Chondrocyte (in vitro differentiated cells): Measurements from ENCODE around the gene GPR157. TPM values are rescaled to one million over a fixed set of nuclear protein-coding genes. Genes with fewer than 3 reads are reported as not detected.

Source experiments
- DNase-seq: peaks from one replicate; pipeline ENCODE4 v3.0.0; 2021; ENCODE audit warnings: mixed read lengths, low spot score
- H3K27ac Mint-ChIP-seq: one replicate; pipeline ENCODE4 v1.8.0; 2021; ENCODE audit warnings: mild to moderate bottlenecking, moderate library complexity, mixed read lengths; ENCODE audit not compliant: unreplicated experiment
- H3K27me3 Mint-ChIP-seq: 2 replicates; pipeline ENCODE4 v1.8.0; 2021; ENCODE audit warnings: low read depth, mixed read lengths
- H3K36me3 Mint-ChIP-seq: 2 replicates; pipeline ENCODE4 v1.8.0; 2021; ENCODE audit warnings: low read depth, mixed read lengths
- H3K4me1 Mint-ChIP-seq: 2 replicates; pipeline ENCODE4 v1.8.0; 2021; ENCODE audit warnings: low read depth, mild to moderate bottlenecking, mixed read lengths
- H3K4me3 Mint-ChIP-seq: one replicate; pipeline ENCODE4 v1.8.0; 2021; ENCODE audit warnings: mild to moderate bottlenecking, moderate library complexity, mixed read lengths; ENCODE audit not compliant: unreplicated experiment
- H3K9me3 Mint-ChIP-seq: 2 replicates; pipeline ENCODE4 v1.8.0; 2021; ENCODE audit warnings: low read depth, mixed read lengths
- CTCF ChIP-seq: fragments of 200-600 bp; sonication (generic); IDR thresholded peaks from 2 replicates; pipeline ENCODE4 v1.5.0; 2021; ENCODE audit warnings: antibody characterized with exemption, mild to moderate bottlenecking, moderate library complexity
- total RNA-seq: library from RNA; stranded (reverse); gene quantifications from 3 replicates; pipeline ENCODE4 v1.2.1, GENCODE V29; 2021

GPR157 gene
- total RNA-seq, 1 donor from 2014 or later = 6.9 TPM

DNA sequence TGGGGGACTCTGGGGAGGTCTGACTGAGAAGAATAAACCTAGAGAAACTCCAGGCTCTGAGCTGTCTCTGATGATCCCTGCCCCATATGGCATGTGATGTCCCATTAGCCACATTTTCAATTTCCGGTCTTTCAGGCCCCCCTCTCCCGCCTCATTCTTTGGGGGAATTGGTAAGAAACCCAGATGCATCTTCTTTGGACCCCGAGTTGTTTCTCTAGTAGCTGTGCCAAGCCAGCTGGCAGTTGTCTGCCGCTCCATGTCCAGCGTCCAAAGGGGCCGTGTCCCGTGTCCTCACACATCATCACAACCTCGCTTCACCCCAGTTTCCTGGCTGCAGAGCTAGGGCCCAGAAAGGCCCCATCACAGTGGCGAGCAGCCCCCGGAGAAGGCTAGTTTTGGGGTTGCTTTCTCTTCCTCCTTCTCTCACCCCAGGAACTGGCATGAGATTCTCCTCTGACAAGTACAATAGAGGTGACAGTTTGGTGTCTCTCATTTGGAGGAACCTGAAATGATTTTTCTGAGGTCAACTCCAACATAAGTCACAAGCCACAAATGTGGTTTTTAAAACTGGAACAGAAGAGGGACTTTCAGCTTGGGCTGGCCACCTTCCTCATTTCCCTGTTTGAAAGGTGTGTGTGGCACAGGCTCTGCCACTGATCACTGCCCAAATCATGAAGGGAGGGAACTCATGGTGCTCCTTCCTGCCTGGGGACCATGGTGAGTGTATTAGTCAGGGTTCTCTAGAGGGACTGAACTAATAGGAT lies 6.4 kb upstream of the GPR157 start:
- no peak overlapping the region for H3K27ac Mint-ChIP-seq
- no peak for DNase-seq
- no peak for TF ChIP-seq CTCF
- no peak overlapping the region for H3K4me3 Mint-ChIP-seq
- no peaks in the 10 kb centered on the region for H3K9me3 Mint-ChIP-seq
- H3K4me1 Mint-ChIP-seq = no peaks in the 10 kb centered on the region
- peaks cover 5% of the 10 kb centered on the region for H3K27me3 Mint-ChIP-seq
- H3K36me3 Mint-ChIP-seq = peaks cover 5% of the 10 kb centered on the region

DNA sequence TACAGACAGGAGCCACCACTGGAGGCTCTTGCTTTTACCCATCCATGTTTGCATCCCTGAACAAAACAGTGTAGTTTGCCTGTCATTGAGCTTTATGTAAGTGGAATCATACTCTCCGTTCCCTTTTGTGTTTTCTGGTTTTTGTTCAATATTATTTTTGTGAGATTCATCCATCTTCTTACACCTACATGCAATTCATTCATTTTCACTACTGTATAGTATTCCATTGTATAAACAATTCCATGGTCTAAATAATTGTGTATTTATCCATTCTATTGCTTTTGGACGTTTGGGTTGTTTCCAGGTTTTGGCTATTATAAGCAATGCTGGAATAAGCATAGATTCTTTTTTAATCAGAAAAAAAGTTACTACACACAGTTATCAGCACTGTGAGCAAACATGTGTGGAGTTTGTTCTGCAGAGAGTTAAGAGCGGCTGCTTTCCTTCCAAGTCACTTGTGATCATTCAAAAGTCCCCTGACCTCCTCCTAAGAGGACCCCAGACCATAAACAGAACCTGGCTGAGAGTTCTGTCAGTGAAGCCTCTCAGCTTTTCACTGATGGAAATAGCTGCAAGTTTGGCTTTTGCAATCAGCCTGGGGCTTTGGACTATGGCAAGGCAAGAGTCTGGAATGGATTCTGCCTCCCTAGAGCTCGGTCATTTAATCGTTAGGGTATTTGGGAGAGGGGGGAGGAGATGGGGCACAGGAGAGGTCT lies 5.1 kb upstream of the GPR157 start:
- Mint-ChIP-seq H3K27me3 (peaks cover 5% of the 10 kb centered on the region), H3K4me3 (no peak overlapping the region), H3K9me3 (no peaks in the 10 kb centered on the region), H3K4me1 (no peaks in the 10 kb centered on the region), H3K27ac (no peak overlapping the region), H3K36me3 (peaks cover 5% of the 10 kb centered on the region)
- no peak for DNase-seq
- no peak for TF ChIP-seq CTCF

DNA sequence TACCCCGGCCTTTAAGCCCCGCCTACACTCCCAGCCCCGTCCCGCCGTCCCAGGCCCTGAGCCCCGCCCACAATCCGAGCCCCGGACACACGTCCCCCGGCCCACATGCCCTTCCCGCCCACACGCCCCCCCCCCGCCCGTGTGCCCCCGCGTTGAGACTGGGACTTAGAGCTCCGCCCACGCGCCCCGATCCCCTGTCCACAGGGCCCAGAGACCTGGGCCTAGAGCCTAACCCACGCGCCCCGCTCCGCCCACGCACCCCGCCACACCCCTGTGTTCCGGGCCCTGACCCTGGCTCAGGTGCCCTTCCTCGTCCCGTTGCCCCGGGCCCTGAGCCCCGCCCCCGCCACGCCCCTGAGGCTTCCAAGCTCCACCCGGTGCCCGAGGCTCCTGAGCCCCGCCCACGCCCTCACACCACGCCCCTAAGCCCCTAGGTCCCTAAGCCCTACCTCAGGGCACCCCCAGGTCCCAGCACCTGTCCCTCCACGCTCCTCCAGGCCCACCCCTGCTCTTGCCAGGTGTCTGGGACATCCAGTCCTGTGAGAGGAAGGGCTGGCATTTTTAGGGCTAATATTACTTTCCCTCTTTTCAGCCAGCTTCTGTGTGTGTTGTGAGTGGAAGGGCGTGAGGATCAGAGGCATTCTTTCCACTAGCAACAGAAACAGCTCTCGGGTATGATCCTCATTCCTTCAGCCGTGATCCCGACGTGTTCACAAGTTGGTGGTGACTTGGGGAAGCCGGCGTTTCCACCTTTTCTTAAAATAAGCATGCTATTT lies 552 bp upstream of the GPR157 start:
- peak; percentile 85 for DNase-seq
- peaks cover 13% of the 10 kb centered on the region for H3K4me1 Mint-ChIP-seq
- peaks cover 4% of the 10 kb centered on the region for H3K9me3 Mint-ChIP-seq
- H3K4me3 Mint-ChIP-seq = peak overlapping the region; percentile 61
- H3K27ac Mint-ChIP-seq = peak overlapping the region; percentile 63
- H3K27me3 Mint-ChIP-seq = peaks cover 2% of the 10 kb centered on the region
- TF ChIP-seq CTCF = no peak
- H3K36me3 Mint-ChIP-seq = no peaks in the 10 kb centered on the region

GRCh38 chr1:9128166-9128519 lies 759 bp downstream of the GPR157 start:
- Mint-ChIP-seq H3K9me3 (peaks cover 4% of the 10 kb centered on the region), H3K4me3 (peak overlapping the region; percentile 81), H3K4me1 (peaks cover 13% of the 10 kb centered on the region), H3K27ac (no peak overlapping the region), H3K36me3 (no peaks in the 10 kb centered on the region), H3K27me3 (no peaks in the 10 kb centered on the region)
- no peak for TF ChIP-seq CTCF
- DNase-seq = peak; percentile 82
